Skeletal muscle cell (primary cell): ENCODE measurements around the gene SMCO4.
"Not testable (repeated sequence)": the region's sequence is repeated elsewhere in the genome, so short reads cannot be mapped to it uniquely, and the experiment has no call there.

ENCODE experiments used
- DNase-seq: peaks from one replicate; pipeline ENCODE4 v3.0.0-alpha.2; 2010; ENCODE audit warnings: low read depth
- H3K4me3 ChIP-seq: 2 replicates; pipeline ENCODE4 v1.5.1; 2011; ENCODE audit warnings: low read depth, mild to moderate bottlenecking, control low read depth, low read length, moderate library complexity

SMCO4 gene

DNA sequence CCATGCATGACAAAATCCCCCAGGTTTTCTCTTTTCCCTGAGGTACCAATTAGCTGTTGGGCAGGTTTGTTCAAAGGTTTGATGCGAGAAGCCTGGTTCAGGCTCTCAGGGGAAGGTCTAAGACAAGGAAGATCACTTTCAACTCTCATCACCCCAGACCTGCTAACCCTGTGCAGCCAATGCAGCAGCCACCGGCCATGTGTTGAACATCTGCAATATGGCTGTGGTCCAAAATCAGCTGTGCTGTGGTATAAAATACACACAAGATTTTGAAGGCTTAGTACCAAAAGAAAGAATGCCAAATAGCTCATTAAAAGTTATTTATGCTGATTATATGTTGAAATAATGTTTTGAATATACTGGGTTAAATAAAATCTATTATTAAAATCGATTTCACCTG lies 58.5 kb downstream of the SMCO4 start:
- H3K4me3 ChIP-seq: no peak overlapping the region
- DNase-seq: peak; percentile 16

DNA sequence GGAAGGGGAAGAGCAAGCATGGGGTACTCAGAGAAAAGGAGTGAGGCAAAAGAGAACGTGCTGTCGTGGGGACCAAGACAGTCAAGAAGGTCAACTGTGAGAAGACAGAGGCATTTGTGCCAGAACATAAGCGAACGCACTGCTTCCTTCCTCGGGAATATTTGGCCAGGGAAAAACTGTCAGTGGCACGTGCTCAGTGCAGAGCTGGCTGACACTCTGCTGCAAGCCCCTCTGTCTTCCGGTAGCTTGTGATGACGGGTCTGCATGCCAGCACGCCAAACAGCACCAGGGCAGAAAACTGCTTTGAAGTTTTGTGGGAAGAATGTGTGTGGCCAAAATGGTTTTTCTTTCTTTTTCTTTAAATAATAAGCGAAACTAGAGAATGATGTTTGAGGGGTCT lies 60.6 kb downstream of the SMCO4 start:
- H3K4me3 ChIP-seq: no peak overlapping the region

DNA sequence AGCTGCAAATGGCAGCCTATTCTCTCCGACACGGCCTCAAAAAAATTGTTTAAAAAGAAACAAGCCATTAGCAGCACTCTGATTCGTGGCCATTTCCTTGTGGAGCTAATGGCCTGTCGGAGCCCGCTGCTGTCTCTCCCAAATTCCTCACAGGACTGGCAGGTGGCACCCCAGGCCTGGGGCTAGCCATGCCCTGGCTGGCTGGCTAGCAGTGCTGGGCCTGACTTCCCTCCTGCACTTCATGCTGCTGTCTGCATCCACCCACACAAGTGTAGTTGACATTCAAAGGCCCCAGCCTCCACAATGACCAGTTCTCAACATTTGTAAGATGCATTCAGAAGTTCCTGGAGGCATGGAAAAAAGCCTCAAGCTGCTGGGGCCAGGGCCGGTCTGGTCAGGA lies 61.5 kb downstream of the SMCO4 start:
- H3K4me3 ChIP-seq: no peak overlapping the region
- DNase-seq: no peak

More for the DNA sequence above, 60.6 kb downstream of the SMCO4 start:
- no peak for DNase-seq

DNA sequence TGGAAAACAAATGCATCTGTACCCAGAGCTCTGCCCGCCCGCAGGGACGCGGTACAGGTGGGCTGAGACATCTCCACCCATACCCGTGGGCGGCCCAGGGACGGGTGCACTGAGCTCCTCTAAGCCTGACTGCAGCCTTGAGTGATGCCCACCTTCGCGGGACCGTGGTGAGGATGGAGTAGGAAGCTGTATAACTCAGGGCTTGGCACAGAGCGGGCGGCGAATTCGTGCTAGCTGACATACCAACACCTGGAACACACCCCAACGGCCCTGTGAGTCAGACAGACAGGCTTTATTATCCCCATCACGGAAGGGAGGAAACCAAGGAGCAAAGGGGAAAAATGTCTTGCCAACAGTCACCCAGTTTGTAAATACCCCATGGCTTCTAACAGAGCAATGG lies 61.9 kb downstream of the SMCO4 start:
- DNase-seq: no peak
- no peak overlapping the region for H3K4me3 ChIP-seq

DNA sequence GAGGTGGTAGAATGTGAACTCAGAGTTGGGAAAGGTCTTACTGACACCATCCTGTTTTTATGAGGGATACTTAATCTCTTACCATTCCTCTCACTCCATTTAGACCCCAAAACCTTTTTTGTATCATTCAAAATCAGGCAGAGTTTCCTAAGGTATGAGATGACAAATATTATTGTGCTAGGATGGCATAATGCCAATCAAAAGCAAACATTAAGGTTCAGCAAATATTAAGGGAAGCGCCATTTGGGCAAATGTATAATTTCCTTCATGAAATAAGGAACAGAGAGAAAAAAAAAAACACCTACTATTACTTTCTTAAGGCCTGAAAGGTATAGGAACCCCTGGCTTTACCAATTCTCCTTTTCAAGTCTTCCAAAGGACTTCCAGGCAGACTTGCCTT lies 62.4 kb downstream of the SMCO4 start:
- DNase-seq: no peak
- H3K4me3 ChIP-seq: no peak overlapping the region

DNA sequence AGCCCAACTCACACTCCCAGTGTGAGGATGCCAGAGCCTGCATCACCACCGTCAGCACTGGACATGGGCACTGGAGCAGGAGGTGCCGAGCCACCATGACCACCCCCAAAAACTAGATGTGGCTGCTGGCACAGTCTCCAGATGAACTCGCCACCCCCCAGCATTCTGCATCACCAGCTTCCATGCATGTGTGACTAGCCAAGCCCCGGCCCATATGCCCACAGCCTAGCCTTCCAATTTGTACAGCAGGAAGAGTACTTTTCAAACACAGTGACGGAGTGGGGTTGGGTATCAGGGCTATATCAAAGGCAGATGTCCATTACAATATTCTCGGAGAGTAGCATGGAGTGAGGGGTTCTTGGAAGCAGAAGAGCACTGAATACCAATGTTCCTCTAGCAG lies 62.9 kb downstream of the SMCO4 start:
- no peak for DNase-seq
- H3K4me3 ChIP-seq: no peak overlapping the region

DNA sequence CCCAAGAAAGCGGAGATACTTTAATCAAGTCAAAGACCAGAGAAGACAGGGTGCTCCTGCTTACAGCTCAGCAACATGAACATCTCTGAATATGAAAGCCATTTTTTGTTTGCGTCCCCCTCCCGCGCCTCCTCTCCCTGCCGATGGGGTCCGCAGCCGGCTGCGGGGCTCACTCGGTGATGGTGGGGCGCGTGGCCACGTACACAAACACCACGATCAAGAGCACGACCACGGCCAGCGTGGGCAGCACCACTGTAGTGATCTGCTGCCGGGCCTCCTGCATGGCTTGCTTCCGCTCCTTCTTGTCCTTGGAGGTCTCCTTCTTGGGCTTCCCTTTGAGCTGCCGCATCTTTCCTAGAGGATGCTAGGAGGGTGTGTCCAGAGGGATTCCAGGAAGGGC lies 64.3 kb downstream of the SMCO4 start:
- H3K4me3 ChIP-seq: no peak overlapping the region
- no peak for DNase-seq

DNA sequence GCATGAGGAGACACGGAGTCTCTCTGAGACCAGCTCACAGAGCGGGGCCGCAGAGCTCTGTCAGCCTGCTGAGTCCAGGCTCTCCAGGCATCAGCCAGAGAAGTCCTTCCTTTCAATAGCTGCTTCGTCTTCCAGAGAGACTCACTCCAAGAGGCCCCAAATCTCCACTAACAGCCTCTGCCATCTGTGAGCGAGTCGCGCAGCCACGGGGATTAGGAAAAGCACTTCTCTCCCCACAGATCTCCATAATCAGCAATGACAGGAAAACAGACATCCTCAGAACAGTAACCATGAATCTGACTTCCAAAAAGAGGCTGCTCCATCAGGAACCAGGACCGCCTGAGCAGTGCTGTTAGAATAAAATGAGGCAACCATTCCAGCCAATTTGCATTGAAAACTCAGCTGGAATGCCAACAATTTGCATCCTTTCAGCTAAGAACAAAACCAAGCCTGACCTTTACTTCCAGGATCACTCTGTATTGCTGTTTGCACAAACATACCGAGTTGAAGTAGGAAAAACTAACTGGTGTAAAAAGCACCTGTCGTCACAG lies 65.4 kb downstream of the SMCO4 start:
- DNase-seq: no peak
- H3K4me3 ChIP-seq: no peak overlapping the region

DNA sequence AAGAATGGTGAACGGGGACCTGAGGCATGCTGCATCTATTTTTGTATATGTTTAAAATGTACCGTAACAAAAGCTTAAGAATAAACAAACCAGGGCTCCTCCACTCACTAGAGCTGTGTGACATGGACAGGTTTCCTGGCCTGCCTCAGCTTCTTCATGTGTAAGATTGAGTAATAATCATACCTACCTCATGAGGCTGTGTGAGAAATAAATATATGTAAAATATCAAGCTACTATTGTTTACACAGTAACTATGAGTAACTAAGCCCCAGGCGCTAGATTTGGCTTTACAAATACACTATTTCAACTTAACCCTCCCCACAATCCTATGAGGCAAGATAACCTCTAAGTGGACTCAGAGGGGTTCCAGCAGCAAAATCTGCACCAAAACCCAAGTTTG lies 66.4 kb downstream of the SMCO4 start:
- DNase-seq: peak; percentile 17
- H3K4me3 ChIP-seq: no peak overlapping the region

DNA sequence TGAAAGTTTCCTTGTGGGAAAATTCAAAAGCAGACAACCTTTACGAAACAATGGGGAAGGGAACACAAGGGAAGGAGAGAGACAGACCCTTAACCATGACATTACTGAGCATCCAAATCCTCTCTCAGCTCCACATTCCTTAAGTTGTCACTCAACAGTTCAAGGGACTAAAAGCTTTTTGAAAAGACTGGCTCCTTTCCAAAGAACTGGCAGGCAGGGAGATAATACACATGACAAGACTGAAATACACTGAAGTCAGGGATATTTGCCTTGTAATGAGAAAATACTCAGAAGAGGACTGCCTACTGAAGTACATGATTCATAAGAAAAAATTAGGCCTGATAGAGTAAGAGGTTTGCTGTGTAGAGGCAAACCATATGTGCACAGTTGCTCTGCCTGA lies 69.1 kb downstream of the SMCO4 start:
- H3K4me3 ChIP-seq: no peak overlapping the region

DNA sequence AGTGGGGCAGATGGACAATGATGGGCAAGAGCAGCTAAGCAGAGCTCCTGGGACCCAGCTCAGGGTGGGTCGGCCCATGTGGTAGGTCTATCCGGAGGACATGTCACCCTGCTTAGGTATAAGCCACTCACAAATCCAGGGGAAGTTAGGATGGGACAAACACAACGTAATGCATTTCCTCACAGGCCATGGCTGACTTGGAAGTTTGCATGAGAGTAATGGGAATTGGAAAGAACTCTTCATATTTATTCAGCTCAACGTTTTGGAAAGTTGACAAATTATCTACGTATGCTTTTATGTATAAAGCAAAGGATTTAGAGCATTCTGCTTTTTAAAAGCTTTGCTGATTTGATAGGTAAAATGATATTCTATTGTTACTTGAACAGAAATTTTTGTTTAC lies 74.9 kb downstream of the SMCO4 start:
- no peak overlapping the region for H3K4me3 ChIP-seq
- no peak for DNase-seq

More for the DNA sequence above, 69.1 kb downstream of the SMCO4 start:
- DNase-seq: no peak

DNA sequence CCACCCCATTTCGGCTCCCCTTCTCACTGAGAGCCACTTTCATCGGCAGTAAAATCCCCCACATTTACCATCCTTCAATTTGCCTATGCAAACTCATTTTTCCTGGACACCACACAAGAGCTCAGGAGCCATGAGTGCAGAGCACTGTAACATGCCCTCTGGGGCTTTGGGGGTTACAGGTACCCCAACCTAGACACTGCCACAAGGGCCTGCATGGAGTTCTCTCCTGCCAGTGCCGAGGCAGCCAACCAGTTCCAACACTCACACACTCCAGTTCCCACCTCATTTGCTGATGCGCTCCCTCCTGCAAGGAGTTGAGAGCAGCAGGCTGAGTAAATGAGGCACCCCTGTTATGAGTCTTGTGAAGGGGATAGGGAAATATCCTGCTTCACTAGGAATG lies 76.1 kb downstream of the SMCO4 start:
- no peak for DNase-seq
- H3K4me3 ChIP-seq: no peak overlapping the region

DNA sequence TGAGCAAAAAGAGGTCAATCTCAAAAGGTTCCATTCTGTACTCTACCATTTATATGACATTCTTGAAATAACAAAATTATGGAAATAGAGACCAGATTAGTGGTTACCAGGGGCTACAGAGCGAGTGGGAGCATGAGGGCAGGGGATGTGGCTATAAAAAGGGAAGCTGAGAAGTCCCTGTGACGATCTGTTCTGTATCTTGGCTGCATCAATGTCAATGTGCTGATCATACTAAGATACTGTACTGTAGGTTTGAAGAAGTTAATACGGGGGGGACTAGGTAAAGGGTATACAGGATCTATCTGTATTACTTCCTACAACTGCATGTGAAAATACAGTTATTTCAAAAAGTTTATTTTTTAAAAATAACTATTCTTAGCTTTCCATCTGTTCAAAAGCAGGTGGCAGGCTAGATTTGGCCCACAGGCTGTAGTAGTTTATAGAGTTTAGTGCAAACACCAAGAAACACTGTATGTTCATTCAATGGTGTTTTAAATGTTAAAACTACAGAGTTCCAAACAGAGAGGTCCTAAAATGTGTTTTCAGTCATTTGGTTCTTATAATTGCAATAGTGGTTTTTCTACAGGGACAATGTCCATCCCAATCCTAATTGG lies 78.2 kb downstream of the SMCO4 start:
- H3K4me3 ChIP-seq: no peak overlapping the region
- no peak for DNase-seq

DNA sequence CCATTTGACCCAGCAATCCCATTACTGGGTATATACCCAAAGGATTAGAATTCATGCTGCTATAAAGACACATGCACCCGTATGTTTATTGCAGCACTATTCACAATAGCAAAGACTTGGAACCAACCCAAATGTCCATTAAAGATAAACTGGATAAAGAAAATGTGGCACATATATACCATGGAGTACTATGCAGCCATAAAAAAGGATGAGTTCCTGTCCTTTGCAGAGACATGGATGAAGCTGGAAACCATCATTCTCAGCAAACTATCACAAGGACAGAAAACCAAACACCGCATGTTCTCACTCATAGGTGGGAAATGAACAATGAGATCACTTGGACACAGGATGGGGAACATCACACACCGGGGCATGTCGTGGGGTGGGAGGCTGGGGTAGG lies 79.5 kb downstream of the SMCO4 start:
- not testable (repeated sequence) for DNase-seq

DNA sequence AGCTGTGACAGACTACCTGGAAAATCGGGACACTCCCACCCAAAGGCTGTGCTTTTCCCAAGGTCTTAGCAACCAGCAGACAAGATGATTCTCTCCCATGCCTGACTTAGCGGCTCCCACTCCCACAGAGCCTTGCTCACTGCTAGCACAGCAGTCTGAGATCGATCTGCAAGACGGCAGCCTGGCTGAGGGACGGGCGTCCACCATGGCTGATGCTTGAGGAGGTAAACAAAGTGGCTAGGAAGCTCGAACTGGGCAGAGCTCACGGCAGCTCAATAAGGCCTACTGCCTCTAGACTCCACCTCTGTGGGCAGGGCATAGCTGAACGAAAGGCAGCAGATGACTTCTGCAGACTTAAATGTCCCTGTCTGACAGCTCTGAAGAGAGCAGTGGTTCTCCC lies 84.9 kb downstream of the SMCO4 start:
- H3K4me3 ChIP-seq: no peak overlapping the region
- DNase-seq: no peak

More for the DNA sequence above, 79.5 kb downstream of the SMCO4 start:
- H3K4me3 ChIP-seq: not testable (repeated sequence)

DNA sequence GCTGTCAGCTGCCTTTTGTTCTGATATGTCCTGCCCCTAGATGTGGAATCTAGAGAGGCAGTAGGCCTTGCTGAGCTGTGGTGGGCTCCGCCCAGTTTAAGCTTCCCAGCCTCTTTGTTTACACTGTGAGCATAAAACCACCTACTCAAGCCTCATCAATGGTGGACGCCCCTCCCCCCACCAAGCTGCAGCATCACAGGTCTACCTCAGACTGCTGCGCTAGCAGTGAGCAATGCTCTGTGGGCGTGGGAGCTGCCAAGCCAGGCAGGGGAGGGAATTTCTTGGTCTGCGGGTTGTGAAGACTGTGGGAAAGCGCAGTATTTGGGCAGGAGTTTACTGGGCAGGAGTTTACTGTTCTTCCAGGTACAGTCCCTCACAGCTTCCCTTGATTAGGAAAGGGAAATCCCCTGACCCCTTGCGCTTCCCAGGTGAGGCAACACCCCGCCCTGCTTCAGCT lies 98.5 kb downstream of the SMCO4 start:
- DNase-seq: peak; percentile 23
- H3K4me3 ChIP-seq: no peak overlapping the region

DNA sequence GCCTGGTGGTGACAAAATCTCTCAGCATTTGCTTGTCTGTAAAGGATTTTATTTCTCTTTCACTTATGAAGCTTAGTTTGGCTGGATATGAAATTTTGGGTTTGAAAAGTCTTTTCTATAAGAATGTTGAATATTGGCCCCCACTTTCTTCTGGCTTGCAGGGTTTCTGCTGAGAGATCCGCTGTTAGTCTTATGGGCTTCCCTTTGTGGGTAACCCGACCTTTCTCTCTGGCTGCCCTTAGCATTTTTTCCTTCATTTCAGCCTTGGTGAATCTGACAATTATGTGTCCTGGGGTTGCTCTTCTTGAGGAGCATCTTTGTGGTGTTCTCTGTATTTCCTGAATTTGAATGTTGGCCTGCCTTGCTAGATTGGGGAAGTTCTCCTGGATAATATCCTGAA lies 100.0 kb downstream of the SMCO4 start:
- not testable (repeated sequence) for DNase-seq, H3K4me3 ChIP-seq

DNA sequence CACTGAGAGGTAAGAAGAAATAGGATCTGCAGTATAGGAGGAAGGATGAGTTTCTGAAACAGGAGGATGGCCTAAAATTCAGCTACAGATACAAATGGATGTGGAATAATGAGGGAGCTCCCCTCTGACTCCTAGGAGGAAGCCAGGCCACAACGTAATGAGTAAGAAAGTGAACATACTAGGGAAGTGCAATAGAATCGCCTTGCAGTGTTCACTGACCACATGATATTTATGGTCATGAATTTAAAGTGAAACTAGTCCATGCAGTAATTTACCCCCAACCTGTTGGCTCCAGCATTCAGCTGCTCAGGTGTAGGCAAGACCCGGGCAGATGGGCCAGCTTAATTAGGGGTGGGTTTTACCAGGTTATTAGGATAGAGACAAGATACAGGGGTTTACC lies 110.9 kb downstream of the SMCO4 start:
- no peak for DNase-seq
- no peak overlapping the region for H3K4me3 ChIP-seq
